Activated T-cell treated with anti-CD3 and anti-CD28 coated beads, Interleukin-2, amount 50 U/mL, for 72 hours (primary cell): Measurements from ENCODE around the gene KRT13. TPM values are rescaled to one million over a fixed set of nuclear protein-coding genes. Genes with fewer than 3 reads are reported as not detected.

Source experiments
- ATAC-seq, 2 donors: fragments of 150-1000 bp; cut with Tn5 transposase; replicated peaks in 1 of 2; 2 replicates each; pipeline ENCODE4 v1.10.0; 2021; ENCODE audit warnings: moderate library complexity in 2 of 2, mild to moderate bottlenecking in 1 of 2
- DNase-seq, 2 donors: peaks; one replicate each; pipeline ENCODE4 v3.0.0; 2021 to 2022; ENCODE audit warnings: mixed read lengths in 1 of 2
- H3K27ac Mint-ChIP-seq: one replicate; pipeline ENCODE4 v1.8.0; 2022; ENCODE audit warnings: mild to moderate bottlenecking, moderate library complexity, mixed read lengths
- H3K27me3 Mint-ChIP-seq: one replicate; pipeline ENCODE4 v1.8.0; 2022; ENCODE audit warnings: low read depth, mixed read lengths
- H3K36me3 Mint-ChIP-seq, 2 donors: one replicate each; pipeline ENCODE4 v1.8.0; 2022; ENCODE audit warnings: mixed read lengths in 2 of 2, mild to moderate bottlenecking in 1 of 2; ENCODE audit not compliant: insufficient read depth in 2 of 2
- H3K4me1 Mint-ChIP-seq: one replicate; pipeline ENCODE4 v1.8.0; 2022; ENCODE audit warnings: low read depth, mixed read lengths
- H3K4me3 Mint-ChIP-seq, 2 donors: one replicate each; pipeline ENCODE4 v1.8.0; 2022; ENCODE audit warnings: mild to moderate bottlenecking in 2 of 2, mixed read lengths in 2 of 2, moderate library complexity in 2 of 2
- H3K9me3 Mint-ChIP-seq, 2 donors: one replicate each; pipeline ENCODE4 v1.8.0; 2022; ENCODE audit warnings: mixed read lengths in 2 of 2
- total RNA-seq, 2 donors: library from RNA; stranded (reverse); gene quantifications; one replicate each; pipeline ENCODE4 v1.2.3, GENCODE V29; 2022

KRT13 gene
- total RNA-seq, 2 donors from 2014 or later, result not detected

DNA sequence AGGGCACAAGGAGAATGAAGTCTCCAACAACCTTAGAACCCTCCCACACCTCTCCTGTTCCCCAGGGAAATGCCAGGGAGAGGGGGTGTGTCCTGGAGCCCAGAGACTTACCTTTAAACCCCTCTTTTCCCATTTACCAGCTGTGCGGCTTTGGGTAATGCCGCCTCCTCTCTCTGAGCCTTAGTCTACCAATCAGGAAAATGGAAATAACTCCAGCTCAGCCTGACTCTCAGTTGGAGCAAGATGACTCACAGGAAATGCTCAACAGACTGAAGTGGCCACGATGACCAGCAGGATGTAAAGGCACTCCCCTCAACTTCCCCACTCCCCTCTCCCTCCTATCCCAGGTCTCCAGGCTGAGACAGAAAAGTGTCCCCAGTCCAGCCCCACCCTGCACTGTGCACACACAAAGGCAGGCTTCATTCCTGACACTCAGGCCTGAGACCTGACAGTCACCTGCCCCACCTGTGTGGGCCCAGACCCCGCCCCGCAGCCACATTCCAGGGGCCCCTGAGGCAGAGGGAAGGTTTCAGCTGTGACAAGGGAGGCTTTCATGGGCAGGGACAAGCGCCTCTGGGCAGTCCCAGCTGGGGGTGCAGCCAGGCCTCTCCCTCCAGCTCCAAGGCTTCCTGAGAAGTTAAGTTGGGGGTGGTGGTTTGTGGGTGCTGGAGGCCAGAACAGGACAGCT is 16.3 kb upstream of the KRT13 start:
- DNase-seq (no peak), ATAC-seq (no peak)
- Mint-ChIP-seq H3K4me1 (no peaks in the 10 kb centered on the region), H3K36me3 (no peaks in the 10 kb centered on the region), H3K9me3 (no peaks in the 10 kb centered on the region), H3K27ac (no peak overlapping the region), H3K4me3 (no peak overlapping the region), H3K27me3 (peaks cover 9% of the 10 kb centered on the region)

DNA sequence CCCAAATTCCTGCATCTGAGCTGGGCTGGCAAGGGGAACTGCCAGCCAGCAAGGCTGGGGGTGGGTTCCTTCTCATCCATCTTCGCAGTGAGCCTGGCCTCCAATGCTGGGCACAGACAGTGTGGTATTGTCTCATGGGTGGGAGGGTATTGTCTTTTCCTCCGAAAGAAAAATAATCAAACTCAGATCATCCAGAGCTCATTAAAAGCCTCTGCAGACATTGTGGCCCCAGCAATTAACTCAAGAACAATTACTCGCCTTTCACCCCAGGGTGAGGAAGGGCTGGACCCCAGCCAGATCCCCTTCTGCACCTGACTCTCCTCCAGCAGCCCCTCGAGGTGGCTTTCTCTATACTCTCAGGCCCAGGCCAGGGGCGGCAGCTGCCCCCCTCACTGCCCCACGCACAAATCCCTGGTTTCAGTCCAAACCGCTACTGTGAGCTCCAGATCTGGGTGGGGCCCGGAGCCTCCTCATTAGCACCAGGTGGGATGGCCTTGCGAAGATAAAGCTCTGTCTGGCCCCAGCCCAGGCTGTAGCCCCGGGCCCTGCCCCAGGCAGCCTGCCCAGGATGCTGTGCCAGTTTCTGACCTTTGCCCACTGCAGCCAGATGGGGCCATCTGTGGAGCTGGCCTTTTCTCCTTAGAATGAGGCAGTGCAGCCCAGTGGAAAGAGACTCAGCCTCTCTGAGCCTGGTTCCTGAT is 15.6 kb upstream of the KRT13 start:
- H3K36me3 Mint-ChIP-seq, result no peaks in the 10 kb centered on the region
- DNase-seq (no peak), ATAC-seq (no peak)
- no peaks in the 10 kb centered on the region for H3K9me3 Mint-ChIP-seq
- no peaks in the 10 kb centered on the region for H3K4me1 Mint-ChIP-seq
- H3K27ac Mint-ChIP-seq, result no peak overlapping the region
- peaks cover 6% of the 10 kb centered on the region for H3K27me3 Mint-ChIP-seq
- no peak overlapping the region for H3K4me3 Mint-ChIP-seq

DNA sequence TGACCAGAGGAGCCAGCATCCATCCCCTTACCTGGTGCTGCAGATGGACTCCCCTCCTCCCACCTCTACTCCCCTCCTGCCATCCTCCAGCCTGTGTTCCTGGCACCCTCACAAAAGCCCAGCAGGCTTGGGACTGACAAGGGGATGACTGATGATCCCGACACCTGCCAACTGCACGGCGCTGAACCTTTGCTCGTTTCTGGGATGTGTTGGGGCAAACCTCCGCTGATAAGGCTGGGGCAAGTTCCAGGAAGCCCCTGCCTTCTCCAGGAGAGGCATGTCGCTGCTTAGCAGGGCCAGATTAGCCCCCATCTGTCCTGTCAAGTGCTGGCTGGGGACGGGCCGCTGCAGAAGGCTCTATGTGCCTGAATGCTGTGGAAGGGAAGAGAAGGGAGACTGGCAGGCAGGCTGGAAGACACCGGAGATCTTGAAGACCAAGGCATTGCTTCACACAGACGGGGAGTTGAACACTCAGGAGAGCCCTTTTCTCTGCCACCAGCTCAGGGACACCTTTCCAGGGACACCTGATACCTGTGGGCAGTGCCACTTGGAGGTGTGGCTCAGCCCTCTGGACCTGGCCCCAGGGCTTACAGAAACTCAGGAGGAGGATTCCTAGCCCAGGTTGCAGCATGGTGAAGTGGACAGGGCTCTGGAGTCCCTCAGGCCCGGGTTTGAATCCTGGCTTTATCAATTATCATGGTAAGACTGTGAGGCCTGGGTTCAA is 14.3 kb upstream of the KRT13 start:
- Mint-ChIP-seq H3K9me3 (no peaks in the 10 kb centered on the region), H3K4me1 (no peaks in the 10 kb centered on the region), H3K36me3 (no peaks in the 10 kb centered on the region), H3K27me3 (no peaks in the 10 kb centered on the region), H3K4me3 (no peak overlapping the region), H3K27ac (no peak overlapping the region)
- DNase-seq (no peak), ATAC-seq (no peak)

DNA sequence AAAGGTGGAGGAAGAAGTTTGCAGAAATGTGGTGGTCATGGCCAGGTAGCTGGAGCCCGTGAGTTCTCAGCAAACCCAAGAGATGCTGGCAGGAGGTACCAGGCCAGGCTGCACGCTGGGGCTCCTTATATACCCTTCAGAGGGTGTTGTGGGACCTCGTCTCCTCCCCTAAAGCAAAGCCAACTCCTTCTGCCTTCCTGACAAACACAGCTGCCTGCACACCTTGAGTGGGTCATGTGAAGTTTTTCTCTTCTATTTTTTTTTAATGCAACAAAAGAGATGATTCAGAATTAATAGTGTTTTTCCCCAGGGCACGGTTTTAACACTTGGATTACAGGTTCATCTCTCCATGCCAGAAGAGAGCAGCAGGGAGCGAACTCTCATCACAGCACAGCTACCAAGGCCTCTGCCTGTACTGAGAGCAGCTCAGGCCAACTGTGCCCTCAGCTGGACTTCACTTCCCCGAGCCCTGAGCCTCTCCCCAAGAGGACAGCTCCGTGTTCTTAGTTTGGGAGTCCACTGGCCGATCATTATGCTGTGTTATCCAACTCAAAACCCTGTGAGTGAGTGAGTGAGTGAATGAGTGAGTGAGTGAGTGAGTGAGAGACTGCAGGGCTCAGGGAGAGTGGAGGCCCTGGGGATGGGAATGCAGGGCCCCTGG is 13.5 kb upstream of the KRT13 start, which contains the start of gene KRT15:
Gene KRT15 (minus strand): TSS at position 102 of the 661 bp plus-strand sequence. CDS start 63 bp downstream, at position 39.
- Mint-ChIP-seq H3K27ac (no peak within 1 kb of the TSS), H3K27me3 (no peaks in the 10 kb centered on the region), H3K36me3 (no peaks in the 10 kb centered on the region), H3K4me3 (no peak within 1 kb of the TSS), H3K4me1 (no peaks in the 10 kb centered on the region), H3K9me3 (no peaks in the 10 kb centered on the region)
- DNase-seq, result no peak
- no peak for ATAC-seq

DNA sequence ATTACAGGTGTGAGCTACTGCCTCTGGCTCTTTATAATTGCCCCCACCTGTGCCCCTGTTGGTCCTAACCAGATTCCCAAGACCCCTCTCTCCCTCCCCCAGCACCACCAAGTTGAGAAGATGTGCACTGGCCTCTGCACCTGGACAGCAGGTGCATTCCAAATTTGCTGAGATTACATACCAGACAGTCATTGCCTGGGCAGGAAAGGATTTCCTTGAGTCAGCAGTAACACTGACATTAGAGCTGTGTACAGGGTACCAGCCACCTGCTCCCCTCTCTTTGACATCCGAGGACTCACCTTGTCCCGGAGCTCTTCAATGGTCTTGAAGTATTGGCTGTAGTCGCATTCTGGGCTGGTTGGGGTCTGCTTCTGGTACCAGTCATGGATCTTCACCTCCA is 12.6 kb upstream of the KRT13 start:
- no peaks in the 10 kb centered on the region for H3K36me3 Mint-ChIP-seq
- no peaks in the 10 kb centered on the region for H3K9me3 Mint-ChIP-seq
- ATAC-seq, result no peak
- DNase-seq, result no peak
- no peaks in the 10 kb centered on the region for H3K27me3 Mint-ChIP-seq
- no peak overlapping the region for H3K27ac Mint-ChIP-seq
- no peaks in the 10 kb centered on the region for H3K4me1 Mint-ChIP-seq
- H3K4me3 Mint-ChIP-seq, result no peak overlapping the region

DNA sequence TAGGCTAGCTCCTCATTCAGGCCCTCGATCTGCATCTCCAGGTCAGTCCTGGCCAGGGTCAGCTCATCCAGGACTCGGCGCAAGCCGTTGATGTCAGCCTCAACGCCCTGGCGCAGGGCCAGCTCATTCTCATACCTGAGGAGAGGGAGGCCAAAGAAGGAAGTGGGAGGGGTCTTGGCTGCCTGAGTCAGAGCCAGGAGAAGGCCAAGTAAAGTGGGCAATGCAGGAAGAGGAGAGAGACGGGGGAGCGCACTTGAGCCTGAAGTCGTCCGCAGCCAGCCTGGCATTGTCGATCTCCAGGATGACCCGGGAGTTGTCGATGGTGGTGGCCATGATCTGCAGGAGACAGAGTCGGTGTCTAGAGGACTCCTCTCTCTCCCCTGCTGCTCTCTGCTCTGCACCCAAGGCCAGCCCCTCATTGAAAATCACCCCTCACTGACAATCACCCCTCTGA is 11.4 kb upstream of the KRT13 start:
- ATAC-seq (no peak), DNase-seq (no peak)
- no peak overlapping the region for H3K4me3 Mint-ChIP-seq
- no peaks in the 10 kb centered on the region for H3K4me1 Mint-ChIP-seq
- no peak overlapping the region for H3K27ac Mint-ChIP-seq
- peaks cover 7% of the 10 kb centered on the region for H3K27me3 Mint-ChIP-seq
- no peaks in the 10 kb centered on the region for H3K9me3 Mint-ChIP-seq
- no peaks in the 10 kb centered on the region for H3K36me3 Mint-ChIP-seq

DNA sequence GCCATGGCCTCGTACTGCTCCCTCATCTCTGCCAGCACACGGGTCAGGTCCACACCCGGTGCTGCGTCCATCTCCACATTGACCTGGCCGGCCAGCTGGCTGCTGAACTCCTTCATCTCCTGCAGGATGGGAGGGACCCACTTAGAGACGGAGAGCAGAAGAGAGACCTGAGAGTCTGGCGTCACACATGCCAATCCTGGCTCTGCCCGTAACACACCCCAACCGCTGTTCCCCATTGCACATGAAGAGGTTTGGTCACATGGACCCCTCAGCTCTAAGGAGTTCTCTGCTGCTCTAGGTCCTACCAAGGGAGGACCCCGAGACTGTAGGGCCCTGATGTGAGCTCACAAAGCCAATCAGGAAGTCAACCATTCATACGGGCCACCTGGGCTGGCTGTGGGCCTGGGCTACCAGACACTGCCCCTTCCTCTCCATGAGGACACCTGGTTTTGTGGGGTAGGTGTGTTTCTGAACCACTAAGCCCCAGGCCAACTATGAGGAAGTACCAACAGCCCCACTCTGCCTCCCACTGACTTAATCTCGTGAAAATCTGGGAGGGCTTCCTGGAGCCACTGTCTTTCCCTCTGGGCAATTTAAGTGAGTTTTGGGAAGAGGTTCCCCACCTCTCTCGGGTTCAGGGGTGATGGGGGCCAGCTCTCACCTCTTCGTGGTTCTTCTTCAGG is 10.9 kb upstream of the KRT13 start:
- Mint-ChIP-seq H3K27me3 (peaks cover 7% of the 10 kb centered on the region), H3K9me3 (no peaks in the 10 kb centered on the region), H3K36me3 (no peaks in the 10 kb centered on the region), H3K27ac (no peak overlapping the region), H3K4me1 (no peaks in the 10 kb centered on the region), H3K4me3 (no peak overlapping the region)
- DNase-seq (no peak), ATAC-seq (no peak)

DNA sequence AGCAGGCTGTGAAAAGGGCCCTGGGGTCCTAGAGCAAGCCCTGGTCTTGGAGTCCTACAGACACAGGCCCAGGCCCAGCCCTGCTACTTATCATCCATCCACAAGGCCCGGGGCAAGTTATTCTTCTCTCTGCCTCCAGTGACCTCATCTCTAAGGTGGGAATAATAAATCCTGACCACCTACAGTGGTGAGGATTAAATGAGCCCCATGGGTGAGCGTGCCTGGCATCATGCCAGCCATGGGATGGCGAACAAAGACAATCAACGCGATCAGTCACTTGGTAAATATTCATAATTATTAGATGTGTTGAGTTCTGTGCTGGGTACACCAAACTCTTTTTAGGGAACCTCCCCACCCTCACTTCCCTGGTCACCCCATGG is 7.7 kb upstream of the KRT13 start:
- Mint-ChIP-seq H3K9me3 (no peaks in the 10 kb centered on the region), H3K36me3 (no peaks in the 10 kb centered on the region), H3K4me1 (no peaks in the 10 kb centered on the region), H3K27me3 (peaks cover 7% of the 10 kb centered on the region), H3K4me3 (no peak overlapping the region), H3K27ac (no peak overlapping the region)
- DNase-seq, result no peak
- ATAC-seq, result no peak

DNA sequence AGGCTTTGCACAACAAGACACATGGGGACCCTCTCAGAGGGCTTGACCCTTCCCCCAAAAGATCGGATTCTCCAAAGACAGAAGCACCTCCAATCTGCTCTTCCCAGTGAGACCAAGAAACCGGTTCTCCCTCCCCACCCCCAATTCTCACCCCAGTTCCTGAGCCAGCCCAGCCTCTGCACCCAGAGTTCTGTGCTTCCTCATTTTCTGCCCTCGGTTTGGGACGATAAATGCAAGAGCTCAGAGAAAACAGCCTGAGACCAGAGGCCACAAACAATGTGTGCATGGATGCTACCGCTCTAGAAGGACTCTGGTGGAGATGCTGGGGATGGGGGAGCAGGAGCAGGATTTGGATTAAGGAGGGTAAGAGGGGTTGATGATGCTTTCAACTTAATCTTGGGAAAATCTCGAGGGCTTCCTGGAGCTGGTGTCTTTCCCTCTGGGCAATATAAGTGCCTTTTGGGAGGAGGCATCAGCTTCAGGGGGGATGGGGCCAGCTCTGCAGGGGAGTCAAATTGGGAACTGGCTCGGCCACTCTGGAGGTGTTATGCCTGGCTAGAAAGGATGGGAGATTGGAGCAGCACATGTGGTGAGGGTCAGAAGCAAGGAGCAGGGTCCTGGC is 7.2 kb upstream of the KRT13 start:
- Mint-ChIP-seq H3K9me3 (no peaks in the 10 kb centered on the region), H3K27ac (no peak overlapping the region), H3K36me3 (no peaks in the 10 kb centered on the region), H3K27me3 (peaks cover 7% of the 10 kb centered on the region), H3K4me3 (no peak overlapping the region), H3K4me1 (no peaks in the 10 kb centered on the region)
- DNase-seq, result no peak
- no peak for ATAC-seq

DNA sequence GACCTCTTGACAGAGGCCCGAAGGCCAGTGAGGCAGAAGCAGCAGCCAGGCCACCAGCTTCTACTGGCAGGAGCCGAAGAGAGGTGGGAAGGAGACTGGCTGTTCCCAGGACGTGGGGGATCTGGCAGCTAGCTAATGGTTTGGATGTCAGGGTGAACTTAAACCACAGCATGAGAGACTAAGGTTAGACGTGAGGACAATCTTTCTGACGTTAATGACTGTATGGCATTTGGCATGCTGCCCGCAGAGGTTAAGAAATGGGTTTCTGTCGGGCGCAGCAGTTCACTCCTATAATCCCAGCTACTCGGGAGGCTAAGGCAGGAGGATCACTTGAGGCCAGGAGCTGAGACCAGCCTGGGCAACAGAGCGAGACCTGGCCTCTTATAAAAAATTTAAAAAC is 6.3 kb upstream of the KRT13 start:
- Mint-ChIP-seq H3K4me3 (no peak overlapping the region), H3K27me3 (peaks cover 7% of the 10 kb centered on the region), H3K27ac (no peak overlapping the region), H3K36me3 (no peaks in the 10 kb centered on the region), H3K9me3 (no peaks in the 10 kb centered on the region), H3K4me1 (no peaks in the 10 kb centered on the region)
- DNase-seq (no peak), ATAC-seq (no peak)

DNA sequence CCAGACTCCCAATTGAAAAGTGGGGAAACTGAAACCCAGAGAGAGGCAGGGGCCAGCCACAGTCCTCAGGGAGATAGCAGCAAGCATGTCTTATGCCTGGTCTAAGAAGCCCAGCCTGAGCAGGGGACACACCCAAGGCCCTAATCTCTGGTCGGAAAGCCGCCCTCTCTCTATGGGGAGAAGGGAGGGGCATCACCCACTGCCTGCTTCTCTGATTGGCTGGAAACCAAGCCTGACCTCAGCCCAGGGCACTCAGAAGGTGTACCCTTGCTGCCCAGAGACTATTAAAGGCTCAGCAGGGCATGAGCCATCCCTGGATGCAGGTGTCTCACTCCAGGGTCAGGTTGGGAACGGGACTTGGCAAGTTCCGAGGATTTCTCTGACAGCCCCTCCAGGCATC is 5.7 kb upstream of the KRT13 start:
- Mint-ChIP-seq H3K4me1 (no peaks in the 10 kb centered on the region), H3K9me3 (no peaks in the 10 kb centered on the region)

DNA sequence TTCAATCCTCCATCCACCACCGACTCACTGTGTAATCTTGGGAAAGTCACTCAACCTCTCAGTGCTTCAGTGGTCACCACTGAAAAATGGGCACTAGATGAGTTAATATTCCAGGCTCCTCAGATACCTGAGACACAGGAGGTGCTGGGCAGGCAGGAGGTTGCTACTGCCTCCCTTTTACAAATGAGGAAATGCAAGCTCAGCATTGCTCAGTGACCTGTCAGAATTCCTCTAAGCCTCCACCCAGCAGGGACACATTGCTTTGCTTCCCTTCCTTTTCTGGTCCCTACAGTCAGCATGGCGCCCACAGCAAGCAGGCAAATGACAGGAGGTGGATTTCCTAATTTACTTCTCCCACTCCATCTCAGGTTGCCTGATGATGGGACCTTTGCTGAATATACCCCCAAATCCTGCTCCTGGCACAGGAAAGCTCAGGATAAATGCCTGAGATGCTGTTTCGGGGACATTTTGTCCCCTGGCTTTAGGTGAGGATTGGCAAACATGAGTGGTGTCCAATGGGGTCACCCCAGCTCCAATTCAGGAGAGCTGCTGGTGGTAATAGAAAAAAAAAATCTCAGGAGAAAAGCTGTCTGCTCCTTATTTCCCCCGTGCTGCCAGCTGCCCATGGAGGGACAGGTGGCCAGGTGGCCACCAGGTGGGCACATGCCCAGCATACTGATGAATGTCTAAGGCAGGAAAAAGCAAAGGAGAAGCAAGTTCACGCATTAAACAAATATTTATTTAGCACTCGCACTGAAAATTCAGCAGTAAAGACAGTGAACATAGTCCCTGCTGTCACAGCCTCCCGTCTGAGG is 5.0 kb upstream of the KRT13 start:
- DNase-seq (no peak), ATAC-seq (no peak)
- Mint-ChIP-seq H3K4me3 (no peak overlapping the region), H3K27ac (no peak overlapping the region), H3K9me3 (no peaks in the 10 kb centered on the region), H3K36me3 (no peaks in the 10 kb centered on the region), H3K27me3 (peaks cover 7% of the 10 kb centered on the region), H3K4me1 (no peaks in the 10 kb centered on the region)

More for the DNA sequence above, 5.7 kb upstream of the KRT13 start:
- H3K27ac Mint-ChIP-seq, result no peak overlapping the region
- no peaks in the 10 kb centered on the region for H3K36me3 Mint-ChIP-seq
- H3K27me3 Mint-ChIP-seq, result peaks cover 7% of the 10 kb centered on the region
- H3K4me3 Mint-ChIP-seq, result no peak overlapping the region
- DNase-seq (no peak), ATAC-seq (no peak)
